GM23248 (cell line): ENCODE measurements around the gene ITGA1. TPM values are rescaled to one million over a fixed set of nuclear protein-coding genes. Genes with fewer than 3 reads are reported as not detected.
A peak's percentile ranks its signal among the peaks of the same experiment; 100 is the strongest.

ENCODE experiments used
- DNase-seq: peaks from one replicate; pipeline ENCODE4 v3.0.0-alpha.2; 2015
- H2AFZ ChIP-seq: fragments of 200-600 bp; sonication (generic); 2 replicates; pipeline ENCODE4 v1.6.1; 2016; ENCODE audit warnings: antibody characterized with exemption
- H3F3A ChIP-seq: fragments of 200-600 bp; sonication (generic); 2 replicates; pipeline ENCODE4 v1.6.1; 2016; ENCODE audit warnings: mild to moderate bottlenecking, antibody characterized with exemption, mixed run types; ENCODE audit not compliant: insufficient read depth
- H3K27ac ChIP-seq: fragments of 200-600 bp; sonication (generic); 2 replicates; pipeline ENCODE4 v1.5.1; 2016; ENCODE audit warnings: mild to moderate bottlenecking
- H3K27me3 ChIP-seq: fragments of 200-600 bp; sonication (generic); replicated peaks from 2 replicates; pipeline ENCODE4 v1.6.1; 2016; ENCODE audit warnings: mild to moderate bottlenecking; ENCODE audit not compliant: insufficient read depth
- H3K36me3 ChIP-seq: fragments of 200-600 bp; sonication (generic); 2 replicates; pipeline ENCODE4 v1.6.1; 2016; ENCODE audit warnings: low read depth, mild to moderate bottlenecking
- H3K4me1 ChIP-seq: fragments of 200-600 bp; sonication (generic); 2 replicates; pipeline ENCODE4 v1.6.1; 2016; ENCODE audit warnings: mild to moderate bottlenecking; ENCODE audit not compliant: insufficient read depth
- H3K4me2 ChIP-seq: fragments of 200-600 bp; sonication (generic); one replicate; pipeline ENCODE4 v1.6.1; 2016; ENCODE audit warnings: mild to moderate bottlenecking; ENCODE audit not compliant: unreplicated experiment
- H3K4me3 ChIP-seq: fragments of 200-600 bp; sonication (generic); 2 replicates; pipeline ENCODE4 v1.5.1; 2016; ENCODE audit warnings: mild to moderate bottlenecking
- H3K79me2 ChIP-seq: fragments of 200-600 bp; sonication (generic); 2 replicates; pipeline ENCODE4 v1.6.1; 2016; ENCODE audit warnings: mild to moderate bottlenecking; ENCODE audit not compliant: insufficient read depth
- H3K9ac ChIP-seq: fragments of 200-600 bp; sonication (generic); 2 replicates; pipeline ENCODE4 v1.6.1; 2016; ENCODE audit warnings: mild to moderate bottlenecking
- H3K9me2 ChIP-seq: fragments of 200-600 bp; sonication (generic); 2 replicates; pipeline ENCODE4 v1.6.1; 2016; ENCODE audit warnings: mixed run types, mild to moderate bottlenecking, moderate library complexity; ENCODE audit not compliant: insufficient read depth
- H3K9me3 ChIP-seq: fragments of 200-600 bp; sonication (generic); one replicate; pipeline ENCODE4 v1.6.1; 2017; ENCODE audit warnings: low read depth
- H4K20me1 ChIP-seq: fragments of 200-600 bp; sonication (generic); 2 replicates; pipeline ENCODE4 v1.6.0; 2016; ENCODE audit not compliant: insufficient read depth
- EZH2 ChIP-seq: fragments of 200-600 bp; sonication (generic); IDR thresholded peaks from 2 replicates; pipeline ENCODE4 v1.6.1; 2018; ENCODE audit warnings: antibody characterized with exemption, mild to moderate bottlenecking; ENCODE audit not compliant: insufficient read depth, poor library complexity, severe bottlenecking
- EZH2phosphoT487 ChIP-seq: fragments of 200-600 bp; sonication (generic); IDR thresholded peaks from 2 replicates; pipeline ENCODE4 v1.6.1; 2018; ENCODE audit warnings: antibody characterized with exemption, moderate library complexity, mild to moderate bottlenecking, low read depth; ENCODE audit not compliant: insufficient read depth
- WGBS, 2 experiments: methylation state at CpG; one replicate each; pipeline ENCODE4 v1.1.6; 2015 to 2017; ENCODE audit warnings: low lambda C conversion rate in 2 of 2, low coverage in 1 of 2; ENCODE audit errors: missing lambda C conversion rate in 2 of 2; 5-methylcytosine and 5-hydroxymethylcytosine counted together
- in situ Hi-C: fragments of 300-500 bp; cut with MboI; formaldehyde crosslinking; loops from 2 replicates; pipeline ENCODE4 v1.15.0; 2020
- polyA plus RNA-seq: library from polyadenylated mRNA; unstranded; fragments of >200 nt; fragmentation: Nextera tagmentation; extraction: Ambion mirVana; gene quantifications from 2 replicates; pipeline ENCODE4 v1.2.1, GENCODE V29; 2016
- total RNA-seq: library from RNA; depleted of rRNA; stranded (reverse); fragments of >200 nt; shearing (Covaris generic); gene quantifications from 2 replicates; pipeline ENCODE4 v1.2.3, GENCODE V29; 2014

Gene ITGA1
- total and polyA plus RNA-seq, 2 experiments from 2014 or later: 8.9 to 18.4 TPM

DNA sequence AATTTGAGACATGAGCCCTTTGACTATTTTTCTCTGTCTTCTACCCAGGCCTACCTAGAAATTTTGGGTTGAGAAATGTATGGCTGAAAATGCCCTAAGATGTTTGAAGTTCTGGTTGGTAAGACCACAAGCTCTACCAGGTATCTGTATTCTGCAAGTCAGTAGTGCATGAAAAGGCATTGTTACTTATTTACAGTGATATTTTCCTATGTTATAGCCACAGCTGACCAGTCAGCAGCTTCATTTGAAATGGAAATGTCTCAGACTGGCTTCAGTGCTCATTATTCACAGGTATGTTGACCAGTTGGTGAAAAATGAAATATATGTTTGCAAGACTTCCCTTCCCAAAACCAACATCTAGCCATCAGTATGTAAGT, 109.5 kb downstream of the ITGA1 start:
- Histone ChIP-seq H3F3A (0 out of 2 replicates have a peak, but pooled peaks cover 13% of the 10 kb centered on the region), H3K9ac (no peak overlapping the region), H3K9me2 (no peaks in the 10 kb centered on the region), H4K20me1 (no peaks in the 10 kb centered on the region), H3K4me2 (peak overlapping the region; percentile 5), H3K4me1 (peaks cover 31% of the 10 kb centered on the region), H3K9me3 (no peaks in the 10 kb centered on the region), H2AFZ (no peak overlapping the region), H3K27ac (no peak overlapping the region), H3K36me3 (no peaks in the 10 kb centered on the region), H3K79me2 (no peaks in the 10 kb centered on the region), H3K4me3 (no peak overlapping the region), H3K27me3 (no peaks in the 10 kb centered on the region)
- in situ Hi-C loops: no loop called here
- DNase-seq: no peak
- TF ChIP-seq EZH2: no peak
- no peak for TF ChIP-seq EZH2phosphoT487

DNA sequence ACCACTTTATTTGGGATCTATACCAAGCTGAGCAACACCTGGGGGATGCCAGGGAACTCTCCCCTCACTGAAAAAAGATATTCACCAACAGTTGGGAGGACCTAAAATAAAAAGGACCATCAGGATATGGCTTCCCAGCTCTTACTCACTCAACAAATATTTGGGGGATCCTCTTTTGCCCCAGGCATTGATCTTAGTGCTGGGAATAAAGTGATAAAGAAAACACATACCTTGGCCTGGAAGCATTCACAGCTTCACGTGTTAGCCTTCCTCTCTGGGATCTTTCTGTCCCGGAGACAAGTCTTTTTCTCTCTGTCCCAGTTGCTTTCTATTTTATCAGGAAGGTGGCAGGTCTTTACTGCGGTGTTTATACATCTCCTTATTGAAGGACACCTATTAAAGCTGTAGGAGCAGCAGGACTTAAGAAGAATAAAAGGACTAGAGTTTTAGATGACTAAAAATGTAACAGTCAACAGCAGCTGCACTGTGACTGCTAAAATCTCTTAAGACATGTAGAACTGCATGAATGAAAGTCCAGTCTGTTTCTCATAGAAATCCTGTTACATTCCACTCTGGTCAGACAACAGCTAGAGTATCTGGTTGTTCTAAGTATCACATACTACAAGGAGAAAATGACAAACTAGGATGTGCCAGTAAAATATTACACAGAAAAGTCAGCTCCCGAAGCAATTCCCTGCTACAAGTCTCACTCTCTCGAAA, 111.4 kb downstream of the ITGA1 start:
- H3K4me1 ChIP-seq: peaks cover 19% of the 10 kb centered on the region
- H3K4me2 ChIP-seq: no peak overlapping the region
- TF ChIP-seq EZH2: no peak
- TF ChIP-seq EZH2phosphoT487: no peak
- no peak overlapping the region for H3K27ac ChIP-seq
- WGBS, 2 experiments: 87 to 89% methylated on average over 5 of the region's 5 CpGs
- 0 out of 2 replicates have a peak, but pooled peaks cover 4% of the 10 kb centered on the region for H3F3A ChIP-seq
- in situ Hi-C loops: no loop called here
- no peak overlapping the region for H2AFZ ChIP-seq
- H3K36me3 ChIP-seq: no peaks in the 10 kb centered on the region
- H4K20me1 ChIP-seq: no peaks in the 10 kb centered on the region
- no peaks in the 10 kb centered on the region for H3K27me3 ChIP-seq
- no peaks in the 10 kb centered on the region for H3K9me2 ChIP-seq
- no peak for DNase-seq
- no peaks in the 10 kb centered on the region for H3K79me2 ChIP-seq
- no peak overlapping the region for H3K9ac ChIP-seq
- H3K4me3 ChIP-seq: no peak overlapping the region
- no peaks in the 10 kb centered on the region for H3K9me3 ChIP-seq

DNA sequence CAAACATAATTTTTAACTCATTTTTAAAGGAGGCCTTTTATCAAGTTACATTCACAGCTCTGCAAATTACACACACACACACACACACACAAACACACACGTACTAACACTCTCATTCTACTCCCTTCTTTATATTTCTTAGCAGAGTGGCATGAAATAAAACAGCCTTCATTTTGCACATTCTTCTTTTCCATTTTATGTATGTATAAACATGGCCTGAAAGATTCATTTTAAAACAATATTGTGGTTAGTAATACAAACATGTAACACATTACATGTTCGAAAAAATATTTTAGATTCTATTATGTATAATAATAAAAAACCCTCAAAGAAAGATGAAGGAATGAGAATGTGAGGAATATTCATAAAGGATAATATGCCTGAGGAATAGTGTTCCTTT, 115.4 kb downstream of the ITGA1 start:
- H3K36me3 ChIP-seq: no peaks in the 10 kb centered on the region
- H3K9me3 ChIP-seq: no peaks in the 10 kb centered on the region
- H3K9ac ChIP-seq: no peak overlapping the region
- no peak overlapping the region for H3K4me3 ChIP-seq
- no peaks in the 10 kb centered on the region for H3K4me1 ChIP-seq
- no peaks in the 10 kb centered on the region for H3K79me2 ChIP-seq
- H4K20me1 ChIP-seq: no peaks in the 10 kb centered on the region
- in situ Hi-C loops: loop anchor here (25.0 kb wide), 1 partner anchor 116 kb away; the partner anchor contains the start of genes ITGA1 and PELO
- DNase-seq: no peak
- no peak for TF ChIP-seq EZH2
- no peak for TF ChIP-seq EZH2phosphoT487
- H3K27me3 ChIP-seq: no peaks in the 10 kb centered on the region
- no peak overlapping the region for H3K4me2 ChIP-seq
- WGBS, 2 experiments: 91 to 99% methylated on average over 2 of the region's 2 CpGs
- H3F3A ChIP-seq: no peaks in the 10 kb centered on the region
- no peak overlapping the region for H2AFZ ChIP-seq
- H3K9me2 ChIP-seq: no peaks in the 10 kb centered on the region
- H3K27ac ChIP-seq: no peak overlapping the region

DNA sequence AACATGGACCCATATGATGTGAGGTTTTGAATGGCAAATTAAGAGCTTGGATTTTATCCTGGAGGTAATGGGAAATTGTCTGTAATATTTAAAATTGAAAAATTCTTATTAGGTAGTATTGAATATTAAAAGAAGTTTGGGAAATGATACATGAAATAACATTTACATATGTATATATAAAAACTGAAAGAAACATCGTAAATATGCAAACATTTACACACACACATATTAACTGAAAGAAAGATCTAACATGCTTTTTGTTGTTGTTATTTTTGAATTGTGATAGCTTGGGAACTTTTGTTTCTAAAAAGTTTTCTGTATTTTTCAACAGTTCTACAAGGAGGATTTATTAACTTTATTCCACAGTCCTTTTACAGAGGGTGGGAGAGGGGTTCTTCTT, 118.6 kb downstream of the ITGA1 start:
- no peaks in the 10 kb centered on the region for H3K27me3 ChIP-seq
- no peak overlapping the region for H3K4me2 ChIP-seq
- H2AFZ ChIP-seq: no peak overlapping the region
- H3K4me1 ChIP-seq: no peaks in the 10 kb centered on the region
- H3K79me2 ChIP-seq: no peaks in the 10 kb centered on the region
- DNase-seq: no peak
- no peaks in the 10 kb centered on the region for H3K36me3 ChIP-seq
- TF ChIP-seq EZH2 (no peak), EZH2phosphoT487 (no peak)
- H3K9me3 ChIP-seq: no peaks in the 10 kb centered on the region
- no peaks in the 10 kb centered on the region for H3K9me2 ChIP-seq
- H3K27ac ChIP-seq: no peak overlapping the region
- in situ Hi-C loops: loop anchor here (25.0 kb wide), 1 partner anchor 119 kb away; the partner anchor contains the start of genes ITGA1 and PELO
- H3K4me3 ChIP-seq: no peak overlapping the region
- H4K20me1 ChIP-seq: no peaks in the 10 kb centered on the region
- 96 to 100% methylated on average over 1 of the region's 1 CpG for WGBS, 2 experiments
- H3K9ac ChIP-seq: no peak overlapping the region
- no peaks in the 10 kb centered on the region for H3F3A ChIP-seq
